GM18520 (cell line): Measurements from ENCODE around the gene HDAC4.

ENCODE experiments used
- ATAC-seq: cut with Tn5 transposase; IDR thresholded peaks from one replicate; pipeline ENCODE4 v1.9.1; 2021; ENCODE audit not compliant: unreplicated experiment

Gene HDAC4

GRCh38 chr2:239354132-239354790, 46.6 kb downstream of the HDAC4 start:
- no peak for ATAC-seq

GRCh38 chr2:239353692-239354091, 47.1 kb downstream of the HDAC4 start:
- no peak for ATAC-seq

DNA sequence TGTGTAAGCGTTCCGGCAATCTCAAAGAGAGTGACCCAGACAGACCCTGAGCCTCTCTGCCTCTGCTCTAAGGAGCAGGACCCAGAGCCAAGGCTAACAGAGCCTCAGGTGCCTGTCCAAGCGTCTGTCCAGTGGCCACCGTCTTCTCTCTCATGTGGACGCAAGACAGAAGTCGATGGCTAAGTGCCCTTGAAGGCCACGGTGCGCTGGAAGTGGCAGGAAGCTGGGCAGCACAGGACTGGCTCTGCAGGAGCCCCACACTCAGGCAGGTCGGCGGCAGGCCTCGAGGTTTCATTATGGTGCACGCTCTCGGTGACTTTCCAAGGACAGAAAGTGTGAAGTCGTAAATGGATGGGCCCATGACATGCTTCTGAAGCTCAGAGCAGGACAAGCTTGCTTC, 49.1 kb downstream of the HDAC4 start:
- ATAC-seq: no peak

- ATAC-seq: no peak
These were observed 51.2 kb downstream of the HDAC4 start for GRCh38 chr2:239349453-239350135.

DNA sequence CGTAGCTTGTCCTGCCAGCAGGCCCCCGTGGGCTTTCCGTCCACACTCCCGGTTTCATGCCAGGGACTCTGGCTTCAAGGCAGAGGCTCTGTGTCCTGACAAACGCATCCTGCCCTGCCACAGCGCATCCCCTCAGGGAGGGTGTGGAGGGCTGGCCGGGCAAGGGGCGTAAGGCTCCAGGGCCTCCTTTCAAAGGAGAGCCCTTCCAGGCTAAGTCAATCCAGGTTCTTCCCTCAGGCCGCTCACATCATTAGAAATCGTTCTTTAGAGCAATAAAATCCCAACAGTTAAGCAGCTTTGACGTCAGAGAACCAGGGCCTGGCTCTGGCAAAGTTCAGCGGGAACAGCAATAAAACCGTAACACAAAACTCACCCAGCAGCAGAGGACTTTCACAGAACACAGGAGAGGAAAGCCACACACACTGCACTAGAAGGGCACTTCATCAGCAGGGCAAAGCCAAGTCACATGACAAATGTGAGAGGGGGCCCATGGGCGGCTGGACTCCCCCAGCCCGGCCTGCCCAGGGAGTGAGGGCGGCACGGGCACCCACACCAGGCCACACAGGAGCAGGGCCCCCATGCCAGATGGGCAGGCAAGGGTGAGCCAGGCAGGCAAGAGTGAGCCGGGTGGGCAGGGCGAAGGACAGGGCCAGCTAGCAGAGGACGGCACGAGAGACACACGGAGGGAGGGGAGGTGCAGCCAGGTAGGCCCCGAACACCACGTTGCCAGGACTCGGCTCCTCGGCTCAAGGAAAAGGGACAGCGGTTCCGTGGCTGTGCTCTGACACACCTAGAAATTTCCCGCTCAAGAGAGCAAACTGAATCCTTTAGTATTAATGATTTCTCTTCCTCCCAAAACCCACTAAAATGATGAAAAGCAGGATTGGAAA, 52.0 kb downstream of the HDAC4 start:
- ATAC-seq: no peak

DNA sequence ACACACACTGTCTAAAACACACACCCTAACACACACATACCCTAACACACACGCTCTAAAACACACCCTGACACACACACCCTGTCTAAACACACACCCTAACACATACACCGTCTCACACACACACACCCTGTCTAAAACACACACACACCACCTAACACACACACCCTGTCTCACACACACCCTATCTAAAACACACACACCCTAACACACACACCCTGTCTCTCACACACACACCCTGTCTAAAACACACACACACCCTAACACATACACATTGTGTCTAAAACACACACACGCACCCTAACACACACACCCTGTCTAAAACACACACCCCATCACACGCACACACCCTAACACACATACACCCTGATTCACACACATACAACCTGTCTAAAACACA, 54.1 kb downstream of the HDAC4 start:
- ATAC-seq: no peak

GRCh38 chr2:239345251-239345650, 55.6 kb downstream of the HDAC4 start:
- no peak for ATAC-seq

- no peak for ATAC-seq
These were observed 56.0 kb downstream of the HDAC4 start for GRCh38 chr2:239344857-239345216.

GRCh38 chr2:239343946-239344856, 56.6 kb downstream of the HDAC4 start:
- no peak for ATAC-seq

GRCh38 chr2:239343460-239343859, 57.4 kb downstream of the HDAC4 start:
- ATAC-seq: no peak

DNA sequence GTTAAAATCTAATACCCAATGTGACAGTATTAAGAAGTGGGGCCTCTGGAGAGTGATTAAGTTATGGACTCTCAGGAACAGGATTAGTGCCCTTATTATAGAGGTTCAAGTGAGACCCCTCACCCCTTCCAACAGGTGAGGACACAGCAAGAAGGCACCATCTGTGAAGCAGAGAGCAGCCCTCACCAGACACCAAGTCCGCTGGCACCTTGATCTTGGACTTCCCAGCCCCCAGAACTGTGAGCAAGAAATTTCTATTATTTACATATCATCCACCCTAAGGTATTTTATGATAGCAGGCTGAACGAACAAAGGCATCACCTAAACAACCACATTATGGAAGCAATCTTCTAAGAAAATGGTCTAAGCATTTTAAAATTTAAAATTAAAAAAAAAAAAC, 59.0 kb downstream of the HDAC4 start:
- ATAC-seq: no peak

- no peak for ATAC-seq
These were observed 59.6 kb downstream of the HDAC4 start for GRCh38 chr2:239341146-239341732.

DNA sequence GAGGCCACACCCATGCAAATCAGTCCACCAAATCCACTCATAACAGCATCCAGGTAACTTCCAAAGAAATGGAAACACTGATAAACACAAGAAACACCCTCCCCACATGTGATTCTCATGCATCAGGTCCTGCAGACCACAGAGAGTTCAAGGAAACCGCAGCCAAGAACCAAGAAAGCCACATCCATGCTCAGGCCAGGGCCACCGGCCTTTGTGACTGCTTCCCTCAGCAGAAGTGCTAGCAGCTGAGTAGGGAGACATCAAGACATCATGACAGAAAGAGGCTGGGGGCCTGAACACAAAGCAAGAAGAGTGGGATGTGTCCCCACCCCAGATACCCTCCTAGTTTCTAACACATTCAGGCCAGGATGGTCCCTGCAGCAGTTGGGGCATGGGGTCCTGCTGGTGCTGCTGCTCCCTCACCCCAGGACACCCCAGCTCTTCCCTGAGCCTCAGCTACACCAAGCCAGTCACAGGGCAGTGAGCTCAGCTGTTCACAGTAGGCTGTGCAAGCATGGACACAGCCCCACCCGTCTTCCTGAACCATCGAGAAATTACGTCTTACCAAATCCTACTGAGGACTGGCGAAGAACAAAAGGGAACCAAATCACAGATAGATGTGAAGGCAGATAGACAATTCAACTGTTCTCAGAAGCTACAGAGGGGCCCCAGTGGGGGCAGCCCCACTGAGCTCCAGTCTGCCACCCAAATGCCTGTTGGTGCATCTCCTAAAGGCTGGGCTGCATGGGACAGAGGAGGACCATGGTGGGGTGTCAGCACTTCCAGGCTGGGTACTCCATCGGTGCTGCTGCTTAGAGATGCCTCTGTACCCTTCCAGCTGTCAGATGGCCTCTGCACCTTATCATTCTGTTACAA, 60.9 kb downstream of the HDAC4 start:
- no peak for ATAC-seq

DNA sequence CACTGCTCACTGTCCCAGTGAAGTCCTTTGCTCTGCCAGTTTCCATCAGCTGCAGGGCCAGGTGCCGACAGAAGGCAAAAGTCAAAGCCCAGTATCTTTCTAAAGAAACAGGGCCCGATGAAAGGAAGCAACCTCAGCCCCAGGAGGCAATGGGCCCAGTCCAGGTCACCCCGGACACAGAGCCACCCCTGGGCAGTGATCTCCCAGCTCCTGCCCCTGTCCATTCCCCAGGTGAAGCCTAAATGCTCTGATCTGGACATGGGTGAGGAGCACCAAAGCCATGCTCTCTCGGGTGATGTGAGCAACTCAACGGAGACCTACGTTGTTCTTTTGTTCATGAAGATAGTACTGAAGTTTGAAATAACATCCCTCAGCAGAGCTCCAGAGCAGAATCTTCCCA, 61.6 kb downstream of the HDAC4 start:
- no peak for ATAC-seq

- no peak for ATAC-seq
These were observed 62.8 kb downstream of the HDAC4 start for GRCh38 chr2:239337877-239338484.

DNA sequence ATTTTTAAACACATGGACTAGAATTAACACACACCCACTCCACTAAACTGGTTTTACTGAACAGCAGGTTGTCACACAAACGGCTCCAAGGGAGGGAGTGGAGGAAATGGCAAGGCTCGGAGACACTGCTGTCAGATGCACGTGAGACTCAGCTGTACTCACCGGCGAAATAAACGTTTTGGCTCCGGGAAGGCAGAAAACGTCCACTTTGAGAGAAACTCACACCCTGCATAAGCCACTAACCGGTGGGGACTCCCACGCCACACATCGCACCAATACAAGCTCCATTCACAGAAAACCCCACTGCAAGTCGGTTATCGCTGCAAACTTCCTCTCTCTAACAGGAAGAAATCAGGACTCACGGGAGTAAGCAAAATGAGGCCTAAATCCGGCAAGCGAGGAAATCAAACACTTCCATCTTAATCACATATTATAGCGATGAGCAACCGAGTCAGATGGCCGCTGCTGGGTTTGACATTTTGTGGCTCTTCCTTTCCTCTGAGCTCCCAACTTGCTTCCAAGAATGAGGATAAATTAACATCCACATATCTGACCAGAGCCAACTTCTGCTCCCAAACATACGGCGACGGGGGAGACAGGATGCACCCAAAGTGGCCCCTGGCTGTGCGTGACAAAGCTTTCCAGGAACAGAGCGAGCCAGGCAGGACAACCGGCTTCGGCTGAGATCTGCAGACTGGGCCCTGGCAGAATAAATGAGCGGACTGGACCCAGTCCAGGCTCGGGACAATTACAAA, 63.5 kb downstream of the HDAC4 start:
- ATAC-seq: no peak

DNA sequence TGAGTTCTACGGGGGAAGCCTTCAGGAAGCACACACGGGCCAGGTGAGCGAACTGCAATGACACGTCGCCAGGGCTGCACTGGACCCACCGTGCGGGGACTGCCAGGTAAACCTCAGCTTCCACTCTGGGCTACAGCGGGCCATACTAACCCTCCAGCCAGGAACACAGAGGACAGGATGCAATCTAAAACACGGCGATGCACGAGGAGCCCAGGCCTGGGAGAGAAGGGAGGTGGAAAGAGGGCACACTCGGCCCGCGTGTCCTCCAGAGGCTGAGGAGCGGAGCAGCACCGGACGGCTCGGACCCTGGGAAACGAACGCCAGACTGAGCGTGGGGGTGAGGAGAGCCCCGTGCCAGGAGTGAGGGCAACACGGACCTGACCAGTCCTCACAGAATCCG, 69.3 kb downstream of the HDAC4 start:
- no peak for ATAC-seq

DNA sequence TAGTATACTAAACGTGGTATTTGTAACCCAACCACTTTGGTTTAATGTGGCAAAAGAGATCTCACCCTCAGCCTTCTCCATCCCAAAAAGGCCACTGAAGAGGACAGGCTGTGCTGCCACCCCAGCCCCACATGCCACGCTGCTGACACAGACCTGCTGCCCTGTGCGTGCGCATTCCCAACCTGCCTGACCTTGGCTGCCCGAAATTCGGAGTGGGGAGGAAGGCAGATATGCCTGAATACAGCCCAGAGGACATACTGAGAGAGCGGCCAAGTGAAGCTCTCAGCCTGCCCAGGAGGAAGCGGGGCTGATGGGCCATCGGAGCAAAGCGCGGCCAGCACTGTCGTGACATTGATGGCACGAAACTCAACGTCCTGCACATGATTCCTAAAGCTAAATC, 70.0 kb downstream of the HDAC4 start:
- ATAC-seq: no peak
